Left forelimb (tissue), 1 donor: Measurements from ENCODE around the gene RDM1.
"Not testable (repeated sequence)": the region's sequence is repeated elsewhere in the genome, so short reads cannot be mapped to it uniquely, and the experiment has no call there.

Experiments
- DNase-seq: peaks from one replicate; pipeline ENCODE4 v3.0.0-alpha.2; 2018; ENCODE audit warnings: low spot score

The RDM1 gene

GRCh38 chr17:35898283-35899070, 32.1 kb downstream of the RDM1 start:
- no peak for DNase-seq

- DNase-seq = not testable (repeated sequence)
Measured at GRCh38 chr17:35897772-35898171, 32.8 kb downstream of the RDM1 start.

- DNase-seq = no peak
Measured at GRCh38 chr17:35895636-35896587, 34.7 kb downstream of the RDM1 start.

- no peak for DNase-seq
Measured at GRCh38 chr17:35894206-35894605, 36.4 kb downstream of the RDM1 start.

- DNase-seq = no peak
Measured at GRCh38 chr17:35893751-35894150, 36.8 kb downstream of the RDM1 start.

- no peak for DNase-seq
Measured at GRCh38 chr17:35892091-35893035, 38.2 kb downstream of the RDM1 start.

- DNase-seq = no peak
Measured at GRCh38 chr17:35891269-35891668, 39.3 kb downstream of the RDM1 start.

GRCh38 chr17:35890774-35891155, 39.8 kb downstream of the RDM1 start:
- no peak for DNase-seq

GRCh38 chr17:35889818-35890773, 40.5 kb downstream of the RDM1 start:
- no peak for DNase-seq

- DNase-seq = no peak
Measured at GRCh38 chr17:35889241-35889640, 41.3 kb downstream of the RDM1 start.

GRCh38 chr17:35879773-35880654, 50.6 kb downstream of the RDM1 start, which contains the start of gene CCL5:
Gene CCL5 (minus strand): TSS chr17:35880360.
- no peak for DNase-seq

GRCh38 chr17:35878361-35878760, 52.2 kb downstream of the RDM1 start:
- no peak for DNase-seq

- DNase-seq = no peak
Measured at GRCh38 chr17:35877345-35878029, 53.1 kb downstream of the RDM1 start.

GRCh38 chr17:35876534-35876933, 54.0 kb downstream of the RDM1 start:
- no peak for DNase-seq

- DNase-seq = no peak
Measured at GRCh38 chr17:35875800-35876139, 54.8 kb downstream of the RDM1 start.

GRCh38 chr17:35875072-35875799, 55.3 kb downstream of the RDM1 start:
- DNase-seq = no peak

- no peak for DNase-seq
Measured at GRCh38 chr17:35872196-35872980, 58.2 kb downstream of the RDM1 start.
